K562 (cell line): Measurements from ENCODE around the gene LDLRAD3. TPM values are rescaled to one million over a fixed set of nuclear protein-coding genes. Genes with fewer than 3 reads are reported as not detected.

Experiments
- ATAC-seq: fragments of 200-7000 bp; cut with Tn5 transposase; 3 replicates; pipeline ENCODE4 v1.9.1; 2020; ENCODE audit warnings: moderate library complexity
- BruUV-seq: library from RNA; stranded (reverse); fragments of 400-500 nt; replicated peaks from 2 replicates; lab custom pipeline; 2021; lab: Mats Ljungman, UMichigan
- CTCF ChIA-PET: fragments of 300-600 bp; formaldehyde crosslinking; extraction: SDS; loops from one replicate; lab custom pipeline; 2021; ENCODE audit warnings: low intra/inter-chr PET ratio; lab: Yijun Ruan, JAX
- POLR2A ChIA-PET: fragments of 300-600, 350-650 bp; sonication (Branson Sonifier 250); formaldehyde crosslinking; extraction: SDS; loops from one replicate; lab custom pipeline; 2021; ENCODE audit warnings: antibody characterized with exemption, inconsistent platforms; lab: Yijun Ruan, JAX
- DNase-seq, 4 experiments: peaks; one replicate each; pipeline versions ENCODE4 v3.0.0 to v3.0.0-alpha.2; 2011 to 2018; ENCODE audit warnings: low spot score in 3 of 4, mixed read lengths in 3 of 4; ENCODE audit errors: extremely low read depth in 1 of 4
- FAIRE-seq: peaks from 2 replicates; lab custom pipeline; 2011; peaks lifted over from hg19 to GRCh38; lab: Jason Lieb, UNC
- H2AFZ ChIP-seq: 2 replicates; pipeline ENCODE4 v1.6.0; 2011; ENCODE audit warnings: low read depth, low read length, control low read depth, inconsistent platforms
- H3K27ac ChIP-seq: fragments of 200-600 bp; 3 replicates; pipeline ENCODE4 v1.8.0; 2011; ENCODE audit warnings: low read depth, mild to moderate bottlenecking, control low read depth, inconsistent platforms, low read length, moderate library complexity, mixed read lengths; ENCODE audit errors: extremely low read depth
- H3K27me3 ChIP-seq, 2 experiments: fragments of 300-600 bp in 1 of 2; 2 replicates in 1 of 2; 3 replicates in 1 of 2; pipeline versions ENCODE4 v1.6.0 to v1.8.0; 2011; ENCODE audit warnings: inconsistent platforms in 2 of 2, low read length in 2 of 2, mild to moderate bottlenecking in 1 of 2, mixed read lengths in 1 of 2, moderate library complexity in 1 of 2; ENCODE audit not compliant: control insufficient read depth in 2 of 2, insufficient read depth in 2 of 2
- H3K36me3 ChIP-seq: fragments of 300-600 bp; 3 replicates; pipeline ENCODE4 v1.8.0; 2011; ENCODE audit warnings: mild to moderate bottlenecking, low read length, inconsistent platforms; ENCODE audit not compliant: control insufficient read depth, insufficient read depth
- H3K4me1 ChIP-seq, 2 experiments: fragments of 200-600 bp in 1 of 2; replicated peaks in 1 of 2; 2 replicates in 1 of 2; 3 replicates in 1 of 2; pipeline versions ENCODE4 v1.5.1 to v1.8.0; 2011; ENCODE audit warnings: inconsistent platforms in 2 of 2, low read length in 2 of 2, mild to moderate bottlenecking in 1 of 2, mixed read lengths in 1 of 2, moderate library complexity in 1 of 2; ENCODE audit not compliant: control insufficient read depth in 2 of 2, insufficient read depth in 2 of 2
- H3K4me2 ChIP-seq: 2 replicates; pipeline ENCODE4 v1.6.1; 2011; ENCODE audit warnings: low read length, control low read depth, inconsistent platforms, mixed read lengths; ENCODE audit not compliant: insufficient read depth
- H3K4me3 ChIP-seq: fragments of 200-600 bp; sonication (generic), shearing (Covaris generic); 2 replicates; pipeline ENCODE4 v1.5.1; 2016; ENCODE audit warnings: control low read depth, inconsistent platforms
- H3K79me2 ChIP-seq: fragments of 200-600 bp; 3 replicates; pipeline ENCODE4 v1.8.0; 2011; ENCODE audit warnings: low read length, inconsistent platforms; ENCODE audit not compliant: control insufficient read depth, insufficient read depth
- H3K9ac ChIP-seq, 2 experiments: 2 replicates each; pipeline versions ENCODE4 v1.6.0 to v1.6.1; 2011; ENCODE audit warnings: low read depth in 2 of 2, low read length in 2 of 2, control low read depth in 1 of 2, inconsistent platforms in 1 of 2, mild to moderate bottlenecking in 1 of 2, mixed read lengths in 1 of 2; ENCODE audit not compliant: insufficient read depth in 1 of 2
- H3K9me1 ChIP-seq: one replicate; pipeline ENCODE4 v1.6.0; 2011; ENCODE audit warnings: inconsistent platforms, mild to moderate bottlenecking, low read length, moderate library complexity; ENCODE audit not compliant: control insufficient read depth, insufficient read depth
- H3K9me3 ChIP-seq: replicated peaks from 2 replicates; pipeline ENCODE4 v1.5.1; 2011; ENCODE audit warnings: low read depth, low read length, inconsistent platforms; ENCODE audit not compliant: control insufficient read depth, insufficient read depth
- H4K20me1 ChIP-seq: replicated peaks from 2 replicates; pipeline ENCODE4 v1.6.1; 2011; ENCODE audit warnings: low read length, inconsistent platforms, mixed read lengths; ENCODE audit not compliant: control insufficient read depth, insufficient read depth
- CEBPG ChIP-seq, 3 experiments: fragments of 200-800 bp in 1 of 3; sonication (Bioruptor generic) in 1 of 3; sonication (generic) in 1 of 3; formaldehyde crosslinking in 1 of 3; IDR thresholded peaks in 2 of 3; conservative IDR thresholded peaks in 1 of 3; 2 replicates each; pipeline versions ENCODE4 v1.6.1 to v1.8.0; 2016 to 2022; ENCODE audit warnings: missing compliant biosample characterization in 2 of 3, missing genetic modification characterization in 2 of 3, mild to moderate bottlenecking in 1 of 3, missing genetic modification reagents in 1 of 3
- SAFB2 ChIP-seq: fragments of 200-400 bp; formaldehyde crosslinking; IDR thresholded peaks from 2 replicates; pipeline ENCODE4 v1.6.1; 2018; ENCODE audit warnings: borderline replicate concordance, low read length, low read depth, moderate library complexity; ENCODE audit not compliant: severe bottlenecking
- ZKSCAN1 ChIP-seq: fragments of 150-350 bp; IDR thresholded peaks from 2 replicates; pipeline ENCODE4 v1.6.1; 2016; ENCODE audit warnings: low read depth, low read length
- ZNF133 ChIP-seq: fragments of 250-450 bp; sonication (Bioruptor Pico); IDR thresholded peaks from 2 replicates; pipeline ENCODE4 v1.4.0; 2020; ENCODE audit warnings: mild to moderate bottlenecking
- ZNF212 ChIP-seq: fragments of 450-650 bp; formaldehyde crosslinking; IDR thresholded peaks from 2 replicates; pipeline ENCODE4 v1.4.0; 2020; ENCODE audit warnings: mild to moderate bottlenecking
- in situ Hi-C: fragments of 300-500 bp; cut with MboI; formaldehyde crosslinking; loops from 4 replicates; pipeline ENCODE4 v1.15.0; 2018; ENCODE audit warnings: inconsistent platforms, mixed read lengths
- intact Hi-C: fragments of 100-400 bp; cut with micrococcal nuclease; formaldehyde crosslinking; loops from 2 replicates; pipeline ENCODE4 v1.14.2; 2022
- polyA plus RNA-seq, 8 experiments: library from polyadenylated mRNA; depleted of rRNA in 4 of 8; stranded (reverse) in 5 of 8; unstranded in 3 of 8; fragments of >200 nt; fragmentation: Nextera tagmentation in 2 of 8; fragmentation: Illumina TruSeq in 1 of 8; extraction: Ambion mirVana in 2 of 8; extraction: Trizol in 1 of 8; gene quantifications; 2 replicates each; pipeline versions ENCODE4 v1.2.1 to v1.2.3, GENCODE V29; 2011 to 2014; ENCODE audit warnings: inconsistent platforms in 1 of 8, missing spikeins in 1 of 8
- total RNA-seq, 7 experiments: library from RNA; depleted of rRNA in 6 of 7; stranded (reverse); fragments of >200 nt in 6 of 7; fragmentation: Illumina TruSeq in 2 of 7; extraction: Trizol in 2 of 7; gene quantifications; 2 replicates each; pipeline versions ENCODE4 v1.2.1 to v1.2.3, GENCODE V29; 2011 to 2021; ENCODE audit warnings: low replicate concordance in 1 of 7
- TF ChIP-seq, protein P1 (sequence below), 2 experiments: fragments of 150-350 bp in 1 of 2; IDR thresholded peaks; 2 replicates each; pipeline ENCODE4 v1.6.1; 2012 to 2016; ENCODE audit warnings: low read depth in 2 of 2, low read length in 2 of 2, mild to moderate bottlenecking in 1 of 2, moderate library complexity in 1 of 2

Gene LDLRAD3
- total and polyA plus RNA-seq, 9 of the 15 experiments (the other 6 are each of a cell fraction or from before 2014, with no cell fraction given): 0.73 to 7.2 (median 3.5) TPM

DNA sequence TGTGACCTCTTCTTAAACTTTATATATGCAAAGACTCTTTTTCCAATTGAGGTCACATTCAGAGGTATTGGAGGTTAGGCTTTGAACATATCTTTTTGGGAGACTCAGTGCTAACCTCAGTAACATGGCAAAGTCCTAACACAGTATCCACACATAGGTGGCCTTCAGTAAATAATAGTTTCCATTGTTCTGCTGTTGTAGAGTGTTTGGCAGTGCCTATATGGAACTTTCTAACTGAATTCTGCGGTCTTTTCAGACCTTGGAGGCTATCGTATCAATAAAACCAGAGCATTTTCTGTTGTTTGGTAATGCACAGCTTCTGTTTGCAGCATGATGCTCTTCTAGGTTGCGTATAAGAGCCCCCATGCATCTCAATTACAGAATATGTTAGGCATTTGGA lies 47.0 kb downstream of the LDLRAD3 start (continued):
- TF ChIP-seq, protein P1, sequence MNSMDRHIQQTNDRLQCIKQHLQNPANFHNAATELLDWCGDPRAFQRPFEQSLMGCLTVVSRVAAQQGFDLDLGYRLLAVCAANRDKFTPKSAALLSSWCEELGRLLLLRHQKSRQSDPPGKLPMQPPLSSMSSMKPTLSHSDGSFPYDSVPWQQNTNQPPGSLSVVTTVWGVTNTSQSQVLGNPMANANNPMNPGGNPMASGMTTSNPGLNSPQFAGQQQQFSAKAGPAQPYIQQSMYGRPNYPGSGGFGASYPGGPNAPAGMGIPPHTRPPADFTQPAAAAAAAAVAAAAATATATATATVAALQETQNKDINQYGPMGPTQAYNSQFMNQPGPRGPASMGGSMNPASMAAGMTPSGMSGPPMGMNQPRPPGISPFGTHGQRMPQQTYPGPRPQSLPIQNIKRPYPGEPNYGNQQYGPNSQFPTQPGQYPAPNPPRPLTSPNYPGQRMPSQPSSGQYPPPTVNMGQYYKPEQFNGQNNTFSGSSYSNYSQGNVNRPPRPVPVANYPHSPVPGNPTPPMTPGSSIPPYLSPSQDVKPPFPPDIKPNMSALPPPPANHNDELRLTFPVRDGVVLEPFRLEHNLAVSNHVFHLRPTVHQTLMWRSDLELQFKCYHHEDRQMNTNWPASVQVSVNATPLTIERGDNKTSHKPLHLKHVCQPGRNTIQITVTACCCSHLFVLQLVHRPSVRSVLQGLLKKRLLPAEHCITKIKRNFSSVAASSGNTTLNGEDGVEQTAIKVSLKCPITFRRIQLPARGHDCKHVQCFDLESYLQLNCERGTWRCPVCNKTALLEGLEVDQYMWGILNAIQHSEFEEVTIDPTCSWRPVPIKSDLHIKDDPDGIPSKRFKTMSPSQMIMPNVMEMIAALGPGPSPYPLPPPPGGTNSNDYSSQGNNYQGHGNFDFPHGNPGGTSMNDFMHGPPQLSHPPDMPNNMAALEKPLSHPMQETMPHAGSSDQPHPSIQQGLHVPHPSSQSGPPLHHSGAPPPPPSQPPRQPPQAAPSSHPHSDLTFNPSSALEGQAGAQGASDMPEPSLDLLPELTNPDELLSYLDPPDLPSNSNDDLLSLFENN (IDR thresholded peaks at IDR 0.05; ENCODE audit: low read depth in 2 of 2, low read length in 2 of 2): no peak
- TF ChIP-seq ZKSCAN1: no peak
- no peak for TF ChIP-seq SAFB2
- TF ChIP-seq ZNF133 (CRISPR knock-in tag): no peak

DNA sequence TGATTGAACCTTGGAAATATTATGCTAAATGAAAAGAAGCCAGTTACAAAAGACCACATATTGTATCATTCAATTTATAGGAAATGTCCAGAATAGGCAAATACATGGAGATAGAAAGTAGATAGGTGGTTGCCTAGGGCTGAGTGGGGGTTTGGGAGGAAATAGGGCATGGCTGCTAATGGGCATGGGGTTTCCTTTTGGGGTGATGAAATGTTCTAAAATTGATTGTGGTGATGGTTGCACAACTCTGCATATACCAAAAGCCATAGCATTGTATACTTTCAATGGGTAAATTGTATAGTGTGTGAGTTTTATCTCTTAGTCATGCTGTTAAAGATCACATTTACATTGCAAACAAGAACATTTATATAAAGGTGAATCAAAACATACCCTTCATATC lies 48.7 kb downstream of the LDLRAD3 start:
- Histone ChIP-seq H3K27ac (no peak overlapping the region), H4K20me1 (no peaks in the 10 kb centered on the region), H3K36me3 (no peaks in the 10 kb centered on the region), H3K27me3 (no peaks in the 10 kb centered on the region; a peak in 1 of 5 replicates), H3K4me1 (no peaks in the 10 kb centered on the region), H3K9ac (no peak overlapping the region), H3K9me1 (no peaks in the 10 kb centered on the region), H3K79me2 (no peaks in the 10 kb centered on the region), H3K4me3 (no peak overlapping the region), H3K9me3 (no peaks in the 10 kb centered on the region), H3K4me2 (no peak overlapping the region), H2AFZ (no peak overlapping the region)
- ChIA-PET CTCF (no interaction called here), POLR2A (no interaction called here)
- BruUV-seq: no TSS peak
- TF ChIP-seq CEBPG (CRISPR knock-in tag; IDR thresholded peaks at IDR 0.05): no peak
- TF ChIP-seq CEBPG (tag; conservative IDR thresholded peaks at IDR 0.05 in 1 of 2, IDR thresholded peaks at IDR 0.05 in 1 of 2): 0 out of 4 replicates have a peak, but pooled peaks of 1 of the 2 experiments have one; percentile 15
- TF ChIP-seq ZNF212 (CRISPR knock-in tag): no peak
- ATAC-seq (no peak), DNase-seq (no peak), FAIRE-seq (no peak)
- intact Hi-C loops: no loop called here
- in situ Hi-C loops: no loop called here
